ENCODE measurements around the gene ZBTB5. TPM values are rescaled to one million over a fixed set of nuclear protein-coding genes. Genes with fewer than 3 reads are reported as not detected.

ZBTB5 gene
- total and polyA plus RNA-seq, 2 of the 4 experiments (the other 2 are of a cell fraction) = 6.3 to 9.1 TPM

GRCh38 chr9:37437010-37437409 lies 28.2 kb downstream of the ZBTB5 start:
- H3K9me3 ChIP-seq (ENCODE audit: control insufficient read depth, insufficient read depth, low read length) = no peaks in the 10 kb centered on the region
- H2AFZ ChIP-seq (replicated peaks; ENCODE audit: low read length, poor library complexity) = no peak overlapping the region
- no peak overlapping the region for H4K5ac ChIP-seq (ENCODE audit: low read depth, low read length)
- no peak overlapping the region for H3K27ac ChIP-seq (ENCODE audit: insufficient read depth, low read length)
- no peak overlapping the region for H3K18ac ChIP-seq (ENCODE audit: low read depth, low read length)
- no peak overlapping the region for H3K56ac ChIP-seq (ENCODE audit: extremely low read depth, insufficient read depth, low read length)
- no peak overlapping the region for H2BK15ac ChIP-seq (ENCODE audit: low read depth, low read length)
- BruUV-seq (replicated peaks) = no TSS peak
- H3K4me1 ChIP-seq (ENCODE audit: control insufficient read depth, insufficient read depth, low read length) = peaks cover 4% of the 10 kb centered on the region; the same call in 1 of the 2 replicates
- H3K4me3 ChIP-seq (ENCODE audit: insufficient read depth, low read depth, low read length) = no peak overlapping the region
- POLR2A ChIA-PET (ENCODE audit: unreplicated experiment) = no interaction called here
- no peak overlapping the region for H3K9ac ChIP-seq (ENCODE audit: low read depth, low read length)
- intact Hi-C loops (cut with micrococcal nuclease) = no loop called here
- H3K27me3 ChIP-seq (ENCODE audit: control insufficient read depth, insufficient read depth, low read length) = no peaks in the 10 kb centered on the region
- no peak overlapping the region for H2BK20ac ChIP-seq (ENCODE audit: low read depth, low read length)
- DNase-seq (no peak), ATAC-seq (ENCODE audit: low read depth) (no peak)
- H3K14ac ChIP-seq (replicated peaks; ENCODE audit: low read depth, low read length) = no peak overlapping the region
- no peak overlapping the region for H3K23ac ChIP-seq (ENCODE audit: low read depth, low read length)
- WGBS, 2 experiments (ENCODE audit: extremely low coverage in 2 of 2, insufficient read length in 1 of 2) = 84% methylated on average over 3 of the region's 6 CpGs; no CpG with 5 or more reads in 1 of the 2 experiments
- CTCF ChIA-PET = no interaction called here
- no peak overlapping the region for H2AK9ac ChIP-seq (replicated peaks; ENCODE audit: low read depth, low read length, poor library complexity)
- peaks cover 55 to 60% of the 10 kb centered on the region in 2 experiments for H3K79me1 ChIP-seq (ENCODE audit: low read depth in 1 of 2, low read length in 2 of 2)
- no peak overlapping the region for H3K4me2 ChIP-seq (ENCODE audit: low read depth, low read length)
- H3K36me3 ChIP-seq (ENCODE audit: control insufficient read depth, insufficient read depth, low read length) = peaks cover 64% of the 10 kb centered on the region
- no peak overlapping the region for H2AK5ac ChIP-seq (ENCODE audit: low read depth, low read length)
- peaks cover 15% of the 10 kb centered on the region; the same call in 1 of the 2 replicates for H4K20me1 ChIP-seq (ENCODE audit: insufficient read depth, low read length)
- no peak overlapping the region for H4K91ac ChIP-seq (ENCODE audit: insufficient read depth, low read depth, low read length)
- dilution Hi-C loops (cut with HindIII; ENCODE audit: low sequenced_read_pairs, unreplicated experiment) = no loop called here
- no peak overlapping the region for H2BK120ac ChIP-seq (ENCODE audit: low read depth, low read length)
- H3K4ac ChIP-seq (ENCODE audit: low read depth, low read length) = no peak overlapping the region
- in situ Hi-C loops (cut with MboI; ENCODE audit: low sequenced_read_pairs) = no loop called here
- TF ChIP-seq MXI1 (IDR thresholded peaks at IDR 0.05; ENCODE audit: borderline replicate concordance, low read depth, low read length) (no peak), BHLHE40 (IDR thresholded peaks at IDR 0.05; ENCODE audit: low read depth, low read length) (no peak), MAZ (IDR thresholded peaks at IDR 0.05; ENCODE audit: borderline replicate concordance, low read depth, low read length) (no peak), RCOR1 (IDR thresholded peaks at IDR 0.05; ENCODE audit: insufficient replicate concordance, low read length) (no peak), POLR2A (IDR thresholded peaks at IDR 0.05; ENCODE audit: low read depth, low read length) (no peak), FOS (IDR thresholded peaks at IDR 0.05; ENCODE audit: low read depth, low read length) (no peak)
- H4K8ac ChIP-seq (ENCODE audit: low read depth in 2 of 2, low read length in 2 of 2) = no peak overlapping the region
- peaks cover 8% of the 10 kb centered on the region for H3K9me1 ChIP-seq (ENCODE audit: insufficient read depth, low read length)
- no peak overlapping the region for H2BK5ac ChIP-seq (ENCODE audit: low read depth, low read length, poor library complexity, severe bottlenecking)

Measured in IMR-90 (cell line).